Loucy (cell line): ENCODE measurements around the gene GRAP.

Experiments used
- CTCF ChIP-seq: fragments of 200-600 bp; sonication (generic); conservative IDR thresholded peaks from 2 replicates; pipeline ENCODE4 v1.5.1; 2014; ENCODE audit warnings: mild to moderate bottlenecking, antibody characterized with exemption, low read length
- EZH2phosphoT487 ChIP-seq: fragments of 200-600 bp; IDR thresholded peaks from 2 replicates; pipeline ENCODE4 v1.6.1; 2018; ENCODE audit warnings: antibody characterized with exemption, mild to moderate bottlenecking, moderate library complexity, borderline replicate concordance

- TF ChIP-seq CTCF = no peak
- no peak for TF ChIP-seq EZH2phosphoT487
Measured at GRCh38 chr17:19017804-19018599, 28.8 kb downstream of the GRAP start.
